PC-9 (cell line): ENCODE results near the gene FBLN2. TPM values are rescaled to one million over a fixed set of nuclear protein-coding genes. Genes with fewer than 3 reads are reported as not detected.

Source experiments
- BruUV-seq: library from RNA; stranded (reverse); fragments of 400-500 nt; replicated peaks from 2 replicates; lab custom pipeline; 2021; lab: Mats Ljungman, UMichigan
- CTCF ChIA-PET: fragments of 300-600 bp; sonication (Branson Sonifier 250); formaldehyde crosslinking; loops from one replicate; lab custom pipeline; 2022; ENCODE audit warnings: antibody characterized with exemption; lab: Charles Lee
- POLR2A ChIA-PET: fragments of 300-600 bp; sonication (Branson Sonifier 250); formaldehyde crosslinking; loops from one replicate; lab custom pipeline; 2022; ENCODE audit warnings: antibody characterized with exemption; ENCODE audit not compliant: unreplicated experiment; lab: Charles Lee
- DNase-seq, 2 experiments: peaks; one replicate each; pipeline versions ENCODE4 v3.0.0 to v3.0.0-alpha.2; 2015 to 2022; ENCODE audit warnings: mixed read lengths in 1 of 2
- H2AFZ ChIP-seq: fragments of 200-600 bp; sonication (generic); 2 replicates; pipeline ENCODE4 v1.8.1; 2017; ENCODE audit warnings: antibody characterized with exemption
- H3F3A ChIP-seq: fragments of 200-600 bp; sonication (generic); 2 replicates; pipeline ENCODE4 v1.8.1; 2017; ENCODE audit warnings: antibody characterized with exemption, mild to moderate bottlenecking, low read depth; ENCODE audit not compliant: insufficient read depth
- H3K27ac ChIP-seq: fragments of 200-600 bp; sonication (generic); 2 replicates; pipeline ENCODE4 v1.6.1; 2016; ENCODE audit warnings: mixed run types
- H3K27me3 ChIP-seq: fragments of 200-600 bp; sonication (generic); 2 replicates; pipeline ENCODE4 v1.6.1; 2016; ENCODE audit warnings: low read depth, mixed run types; ENCODE audit not compliant: insufficient read depth
- H3K36me3 ChIP-seq: fragments of 200-600 bp; sonication (generic); 2 replicates; pipeline ENCODE4 v1.6.1; 2016; ENCODE audit warnings: low read depth, mixed run types
- H3K4me1 ChIP-seq: fragments of 200-600 bp; sonication (generic); replicated peaks from 2 replicates; pipeline ENCODE4 v1.6.1; 2016; ENCODE audit warnings: mixed run types; ENCODE audit not compliant: insufficient read depth
- H3K4me2 ChIP-seq: fragments of 200-600 bp; sonication (generic); 2 replicates; pipeline ENCODE4 v1.6.1; 2017; ENCODE audit warnings: mixed run types
- H3K4me3 ChIP-seq: fragments of 200-600 bp; sonication (generic); 2 replicates; pipeline ENCODE4 v1.6.1; 2016; ENCODE audit warnings: mixed run types
- H3K79me2 ChIP-seq: fragments of 200-600 bp; sonication (generic); 2 replicates; pipeline ENCODE4 v1.6.1; 2017; ENCODE audit warnings: low read depth, mixed run types
- H3K9me2 ChIP-seq: fragments of 200-600 bp; sonication (generic); 2 replicates; pipeline ENCODE4 v1.8.1; 2017; ENCODE audit warnings: mild to moderate bottlenecking; ENCODE audit not compliant: insufficient read depth
- H3K9me3 ChIP-seq: fragments of 200-600 bp; sonication (generic); 2 replicates; pipeline ENCODE4 v1.8.1; 2016; ENCODE audit warnings: low read depth; ENCODE audit not compliant: insufficient read depth
- H4K20me1 ChIP-seq: fragments of 200-600 bp; sonication (generic); 2 replicates; pipeline ENCODE4 v1.8.1; 2017; ENCODE audit not compliant: insufficient read depth
- EZH2 ChIP-seq: fragments of 200-600 bp; sonication (generic); IDR thresholded peaks from 2 replicates; pipeline ENCODE4 v1.8.0; 2017; ENCODE audit warnings: antibody characterized with exemption, low read depth
- intact Hi-C: fragments of 100-400 bp; cut with micrococcal nuclease; formaldehyde crosslinking; loops from one replicate; pipeline ENCODE4 v1.10.0; 2022; ENCODE audit not compliant: unreplicated experiment
- total RNA-seq: library from RNA; stranded (reverse); gene quantifications from 2 replicates; pipeline ENCODE4 v1.2.3, GENCODE V29; 2021
- TF ChIP-seq, protein P1 (sequence below): fragments of 200-600 bp; sonication (generic); conservative IDR thresholded peaks from 2 replicates; pipeline ENCODE4 v1.6.1; 2017; ENCODE audit warnings: mixed run types, antibody characterized with exemption, mild to moderate bottlenecking, moderate library complexity

Gene FBLN2
- total RNA-seq, 1 experiment from 2014 or later, result 0.57 TPM

DNA sequence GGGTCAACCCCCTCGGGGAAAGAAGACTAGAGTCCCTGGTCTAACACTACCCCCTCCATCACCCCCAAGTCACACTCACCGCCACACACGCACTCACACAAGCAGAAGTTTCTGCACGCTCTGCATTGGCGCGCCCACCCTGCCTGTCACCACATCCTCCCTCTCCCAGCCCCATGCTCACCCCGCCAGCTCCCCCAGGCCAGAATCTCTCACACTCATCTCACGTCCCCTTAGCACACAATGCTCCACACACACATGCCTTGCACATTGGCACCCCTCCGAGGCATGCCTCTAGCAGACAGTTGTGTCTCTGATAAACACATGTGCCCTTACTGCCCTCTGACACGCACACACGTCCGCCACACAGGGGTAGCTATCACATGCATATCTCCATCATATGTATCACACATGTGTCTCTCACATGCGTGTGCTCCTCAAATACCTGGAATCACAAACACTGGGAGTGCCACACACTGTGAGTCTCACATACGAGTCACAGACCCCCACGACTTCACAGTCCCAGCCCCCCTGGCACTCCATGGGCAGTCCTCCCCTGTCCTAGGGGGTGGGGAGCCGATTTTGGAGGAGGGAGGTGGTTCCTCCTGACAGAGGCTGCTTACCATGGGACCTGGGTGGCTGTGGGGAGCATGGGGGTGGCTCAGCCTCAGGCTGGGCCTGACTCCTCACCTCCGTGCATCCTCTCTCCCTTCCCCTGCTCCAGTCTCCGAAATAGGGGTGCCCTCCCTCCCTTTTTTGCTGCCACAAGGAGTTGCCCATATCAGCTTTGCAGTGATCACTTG is 898 bp downstream of the FBLN2 start:
- Histone ChIP-seq H3K4me3 (no peak overlapping the region), H3K4me2 (no peak overlapping the region), H3K4me1 (peaks cover 17% of the 10 kb centered on the region), H3K27me3 (no peaks in the 10 kb centered on the region), H3F3A (peaks cover 8% of the 10 kb centered on the region; the same call in 1 of the 2 replicates), H3K79me2 (no peaks in the 10 kb centered on the region), H4K20me1 (no peaks in the 10 kb centered on the region), H3K36me3 (no peaks in the 10 kb centered on the region), H3K9me2 (no peaks in the 10 kb centered on the region), H3K9me3 (no peaks in the 10 kb centered on the region), H2AFZ (no peak overlapping the region), H3K27ac (no peak overlapping the region)
- intact Hi-C loops, result loop anchor here (5.0 kb wide), 1 partner anchor 48 kb away; no protein-coding TSS in a partner anchor
- POLR2A ChIA-PET, result no interaction called here
- no peak for DNase-seq
- BruUV-seq, result no TSS peak
- no peak for TF ChIP-seq EZH2
- TF ChIP-seq, protein P1, sequence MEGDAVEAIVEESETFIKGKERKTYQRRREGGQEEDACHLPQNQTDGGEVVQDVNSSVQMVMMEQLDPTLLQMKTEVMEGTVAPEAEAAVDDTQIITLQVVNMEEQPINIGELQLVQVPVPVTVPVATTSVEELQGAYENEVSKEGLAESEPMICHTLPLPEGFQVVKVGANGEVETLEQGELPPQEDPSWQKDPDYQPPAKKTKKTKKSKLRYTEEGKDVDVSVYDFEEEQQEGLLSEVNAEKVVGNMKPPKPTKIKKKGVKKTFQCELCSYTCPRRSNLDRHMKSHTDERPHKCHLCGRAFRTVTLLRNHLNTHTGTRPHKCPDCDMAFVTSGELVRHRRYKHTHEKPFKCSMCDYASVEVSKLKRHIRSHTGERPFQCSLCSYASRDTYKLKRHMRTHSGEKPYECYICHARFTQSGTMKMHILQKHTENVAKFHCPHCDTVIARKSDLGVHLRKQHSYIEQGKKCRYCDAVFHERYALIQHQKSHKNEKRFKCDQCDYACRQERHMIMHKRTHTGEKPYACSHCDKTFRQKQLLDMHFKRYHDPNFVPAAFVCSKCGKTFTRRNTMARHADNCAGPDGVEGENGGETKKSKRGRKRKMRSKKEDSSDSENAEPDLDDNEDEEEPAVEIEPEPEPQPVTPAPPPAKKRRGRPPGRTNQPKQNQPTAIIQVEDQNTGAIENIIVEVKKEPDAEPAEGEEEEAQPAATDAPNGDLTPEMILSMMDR, result no peak
- CTCF ChIA-PET, result no interaction called here

DNA sequence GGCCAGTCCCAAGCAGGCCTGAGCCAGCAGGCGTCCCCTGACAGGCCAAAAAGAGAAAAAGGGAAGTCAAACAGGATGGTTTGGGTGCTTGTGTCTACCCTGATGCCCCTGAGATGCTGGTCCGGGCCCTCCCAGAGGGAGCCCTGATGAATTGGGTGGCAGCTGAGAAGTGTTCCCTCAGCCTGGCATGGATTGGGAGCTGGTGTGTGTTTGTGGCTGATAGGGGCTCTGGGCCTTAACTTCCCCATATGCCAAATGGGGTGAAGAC is 1.4 kb downstream of the FBLN2 start:
- H3K9me3 ChIP-seq, result no peaks in the 10 kb centered on the region
- BruUV-seq, result no TSS peak
- TF ChIP-seq EZH2, result no peak
- TF ChIP-seq, protein P1, result no peak
- CTCF ChIA-PET, result no interaction called here
- no peak for DNase-seq
- POLR2A ChIA-PET, result no interaction called here
- no peaks in the 10 kb centered on the region for H3K36me3 ChIP-seq
- intact Hi-C loops, result no loop called here
- no peaks in the 10 kb centered on the region for H3K27me3 ChIP-seq
- no peak overlapping the region for H3K4me2 ChIP-seq
- no peak overlapping the region for H2AFZ ChIP-seq
- peaks cover 8% of the 10 kb centered on the region; the same call in 1 of the 2 replicates for H3F3A ChIP-seq
- no peaks in the 10 kb centered on the region for H3K9me2 ChIP-seq
- no peak overlapping the region for H3K27ac ChIP-seq
- H3K4me1 ChIP-seq, result peaks cover 17% of the 10 kb centered on the region
- no peaks in the 10 kb centered on the region for H4K20me1 ChIP-seq
- no peaks in the 10 kb centered on the region for H3K79me2 ChIP-seq
- H3K4me3 ChIP-seq, result no peak overlapping the region

DNA sequence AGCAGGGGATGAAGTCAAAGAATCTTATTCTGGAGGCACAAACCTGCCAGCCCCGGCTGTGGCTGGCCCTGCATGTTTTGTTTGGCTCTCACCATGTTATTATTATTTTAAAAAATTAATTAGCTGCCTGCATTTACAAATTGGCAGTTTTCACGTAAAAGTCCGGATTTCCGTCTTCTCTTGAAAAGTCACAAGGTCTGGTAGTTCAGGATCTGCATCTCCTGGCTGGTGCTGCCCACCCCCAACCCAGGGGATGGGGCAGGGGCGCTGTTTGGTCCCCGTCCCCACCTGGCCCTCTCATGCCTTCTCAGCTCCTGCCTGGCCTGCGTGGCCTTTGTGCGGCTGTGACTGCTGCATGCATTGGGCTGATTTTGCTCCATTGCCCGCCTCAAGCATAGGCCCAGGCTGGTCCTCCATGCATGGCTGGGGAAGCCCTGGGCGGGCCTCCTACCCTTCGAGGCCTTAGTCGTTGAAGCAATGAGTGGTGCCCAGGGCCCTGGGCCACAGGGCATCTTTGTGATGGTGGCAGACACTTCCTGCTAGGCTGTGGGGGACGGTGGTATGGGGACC is 2.0 kb downstream of the FBLN2 start:
- TF ChIP-seq, protein P1, result no peak

More for the DNA sequence above, 2.0 kb downstream of the FBLN2 start:
- CTCF ChIA-PET, result interaction anchor here (0.6 kb wide), 1 partner anchor 56 kb away, joined by 4 read pairs; no protein-coding TSS in a partner anchor
- Histone ChIP-seq H3K4me3 (no peak overlapping the region), H3K4me1 (peaks cover 15% of the 10 kb centered on the region), H3K4me2 (no peak overlapping the region), H3K9me2 (no peaks in the 10 kb centered on the region), H3K79me2 (no peaks in the 10 kb centered on the region), H3K27ac (no peak overlapping the region), H4K20me1 (no peaks in the 10 kb centered on the region), H3K36me3 (no peaks in the 10 kb centered on the region), H2AFZ (no peak overlapping the region), H3K27me3 (no peaks in the 10 kb centered on the region), H3K9me3 (no peaks in the 10 kb centered on the region), H3F3A (peaks cover 8% of the 10 kb centered on the region; the same call in 1 of the 2 replicates)
- DNase-seq, result no peak
- no TSS peak for BruUV-seq
- POLR2A ChIA-PET, result no interaction called here
- intact Hi-C loops, result no loop called here
